NB4 (cell line): ENCODE results near the gene GKN2.

Experiments
- MYC ChIP-seq: IDR thresholded peaks from 2 replicates; pipeline ENCODE4 v1.6.1; 2011; ENCODE audit warnings: low read depth, low read length
- TF ChIP-seq, protein P1 (sequence below): IDR thresholded peaks from one replicate; pipeline ENCODE4 v1.5.1; 2012; ENCODE audit warnings: low read depth, low read length

DNA sequence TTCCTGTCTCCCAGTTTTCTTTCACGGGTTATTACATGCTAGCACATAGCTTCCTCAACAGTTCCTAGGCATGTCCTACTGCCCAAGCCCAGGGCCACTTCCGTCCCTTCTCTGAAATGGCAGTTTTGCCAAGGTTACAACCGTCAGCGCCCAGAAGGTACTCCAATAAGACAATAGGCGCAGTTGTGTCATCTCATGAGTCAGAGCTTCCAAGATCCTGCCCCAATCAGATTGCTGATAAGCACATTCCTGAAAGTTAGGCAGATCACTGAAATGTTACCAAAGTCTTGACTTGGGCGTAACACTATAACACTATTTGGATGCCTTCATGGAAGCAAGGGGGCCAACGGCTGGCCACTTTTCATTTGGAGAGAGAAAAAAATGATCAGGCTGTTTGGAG is 34.2 kb downstream of the GKN2 start:
- TF ChIP-seq, protein P1, sequence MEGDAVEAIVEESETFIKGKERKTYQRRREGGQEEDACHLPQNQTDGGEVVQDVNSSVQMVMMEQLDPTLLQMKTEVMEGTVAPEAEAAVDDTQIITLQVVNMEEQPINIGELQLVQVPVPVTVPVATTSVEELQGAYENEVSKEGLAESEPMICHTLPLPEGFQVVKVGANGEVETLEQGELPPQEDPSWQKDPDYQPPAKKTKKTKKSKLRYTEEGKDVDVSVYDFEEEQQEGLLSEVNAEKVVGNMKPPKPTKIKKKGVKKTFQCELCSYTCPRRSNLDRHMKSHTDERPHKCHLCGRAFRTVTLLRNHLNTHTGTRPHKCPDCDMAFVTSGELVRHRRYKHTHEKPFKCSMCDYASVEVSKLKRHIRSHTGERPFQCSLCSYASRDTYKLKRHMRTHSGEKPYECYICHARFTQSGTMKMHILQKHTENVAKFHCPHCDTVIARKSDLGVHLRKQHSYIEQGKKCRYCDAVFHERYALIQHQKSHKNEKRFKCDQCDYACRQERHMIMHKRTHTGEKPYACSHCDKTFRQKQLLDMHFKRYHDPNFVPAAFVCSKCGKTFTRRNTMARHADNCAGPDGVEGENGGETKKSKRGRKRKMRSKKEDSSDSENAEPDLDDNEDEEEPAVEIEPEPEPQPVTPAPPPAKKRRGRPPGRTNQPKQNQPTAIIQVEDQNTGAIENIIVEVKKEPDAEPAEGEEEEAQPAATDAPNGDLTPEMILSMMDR = no peak
- TF ChIP-seq MYC = no peak
